NOMO-1 treated with dmso at 0.1 percent for 144 hours (cell line): Measurements from ENCODE around the gene FAR2.
"Not testable (repeated sequence)": the region's sequence is repeated elsewhere in the genome, so short reads cannot be mapped to it uniquely, and the experiment has no call there.

Experiments used
- DNase-seq: peaks from one replicate; lab custom pipeline; 2025; ENCODE audit not compliant: unreplicated experiment; lab: John Stamatoyannopoulos, UW

FAR2 gene

DNA sequence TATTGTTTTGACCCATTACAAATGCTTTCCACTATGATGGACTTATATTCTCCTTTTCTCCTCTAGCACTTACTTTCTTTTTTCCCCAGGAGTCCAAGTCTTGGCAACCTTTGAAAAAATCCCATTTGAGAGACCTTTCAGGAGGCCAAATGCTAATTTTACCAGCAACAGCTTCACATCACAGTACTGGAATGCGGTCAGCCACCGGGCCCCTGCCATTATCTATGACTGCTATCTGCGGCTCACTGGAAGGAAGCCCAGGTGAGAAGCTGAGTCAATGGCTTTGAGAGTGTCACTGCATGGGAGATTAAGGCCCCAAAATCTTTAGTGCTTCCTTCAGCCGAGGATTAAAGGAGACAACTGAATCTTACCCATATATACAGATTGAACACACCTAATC, 167.7 kb downstream of the FAR2 start:
- no peak for DNase-seq

DNA sequence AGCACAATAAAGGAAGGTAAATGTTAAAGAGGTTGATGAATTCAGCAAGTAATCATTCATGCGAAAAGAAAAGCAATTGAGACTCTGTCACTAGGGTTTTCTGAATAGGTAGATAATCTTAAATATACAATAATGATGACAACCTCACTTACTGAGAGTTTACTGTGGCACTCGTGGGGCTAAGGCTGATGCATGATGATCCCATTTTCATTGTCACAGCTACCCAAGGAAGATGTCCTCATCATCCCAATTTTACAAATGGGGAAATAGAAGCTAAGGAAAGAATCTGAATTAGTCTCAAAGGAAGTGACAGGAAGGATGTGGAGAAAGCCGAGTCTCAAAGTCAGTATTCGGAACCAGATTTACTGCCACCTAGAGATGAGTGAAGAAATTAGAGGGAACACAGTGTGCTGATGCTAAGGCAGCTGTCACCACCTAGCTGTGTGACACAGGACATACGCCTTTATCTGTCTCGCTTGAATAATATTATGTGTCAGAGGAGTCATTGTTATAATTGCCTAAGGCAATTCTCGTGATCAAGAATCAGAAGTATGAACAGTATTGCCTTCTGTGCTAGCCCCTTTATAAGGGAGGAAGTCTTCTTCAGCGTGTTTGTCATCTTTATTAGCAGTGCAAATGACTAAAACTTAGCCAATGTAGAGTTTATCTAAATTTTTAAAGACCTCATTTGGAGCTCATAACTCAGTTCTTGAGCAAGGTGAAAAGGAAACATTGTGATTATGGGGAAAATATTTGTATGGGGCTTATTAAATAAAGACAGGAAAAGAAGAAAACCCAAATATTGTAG, 168.7 kb downstream of the FAR2 start:
- DNase-seq, result peak; percentile 21

GRCh38 chr12:29320295-29321085, 171.4 kb downstream of the FAR2 start:
- DNase-seq, result no peak

DNA sequence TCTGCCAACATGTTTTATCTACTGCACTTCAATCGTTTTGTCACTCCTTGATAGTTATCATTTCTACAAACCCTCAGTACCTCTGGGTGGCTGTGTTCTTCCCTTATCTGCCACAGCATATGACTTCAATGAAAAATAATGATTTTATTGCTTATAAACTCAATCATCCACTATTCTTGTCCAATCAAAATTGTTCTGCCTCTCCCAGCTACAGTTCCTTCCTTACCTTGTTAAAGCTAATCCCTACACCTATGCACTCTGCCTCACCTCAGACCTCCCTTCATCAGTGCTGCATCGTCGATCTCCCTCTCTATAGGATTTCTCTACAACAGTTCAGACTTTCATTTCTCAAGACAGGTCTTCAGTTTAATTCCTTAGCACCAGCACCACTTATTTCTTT, 173.1 kb downstream of the FAR2 start:
- DNase-seq, result no peak

- no peak for DNase-seq
Observed at GRCh38 chr12:29329411-29329810, 180.3 kb downstream of the FAR2 start.

DNA sequence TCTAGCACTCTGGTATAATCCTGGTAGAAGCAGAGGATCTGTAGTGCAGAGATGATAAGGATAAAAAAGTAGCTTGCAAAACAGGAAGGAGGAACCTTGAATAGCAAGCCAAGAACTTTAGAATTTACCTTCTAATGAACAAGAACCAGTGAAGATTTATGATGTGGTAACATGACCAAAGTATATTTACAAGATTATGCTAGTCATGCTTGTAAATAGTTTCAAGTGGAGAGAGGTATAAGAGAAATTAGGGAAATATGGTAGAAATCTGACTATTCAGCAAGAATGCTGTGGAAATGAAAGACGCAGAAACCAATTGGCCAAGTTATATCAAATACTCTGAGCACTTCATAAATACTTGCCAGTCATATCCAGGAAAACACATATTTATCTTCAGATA, 184.1 kb downstream of the FAR2 start:
- no peak for DNase-seq

- DNase-seq, result no peak
Observed at GRCh38 chr12:29334937-29335336, 185.9 kb downstream of the FAR2 start.

GRCh38 chr12:29337325-29337724, 188.2 kb downstream of the FAR2 start:
- DNase-seq, result no peak

- DNase-seq, result no peak
Observed at GRCh38 chr12:29343022-29343799, 194.1 kb downstream of the FAR2 start.

GRCh38 chr12:29346769-29347421, 197.8 kb downstream of the FAR2 start:
- no peak for DNase-seq

- no peak for DNase-seq
Observed at GRCh38 chr12:29350080-29350479, 201.0 kb downstream of the FAR2 start.

DNA sequence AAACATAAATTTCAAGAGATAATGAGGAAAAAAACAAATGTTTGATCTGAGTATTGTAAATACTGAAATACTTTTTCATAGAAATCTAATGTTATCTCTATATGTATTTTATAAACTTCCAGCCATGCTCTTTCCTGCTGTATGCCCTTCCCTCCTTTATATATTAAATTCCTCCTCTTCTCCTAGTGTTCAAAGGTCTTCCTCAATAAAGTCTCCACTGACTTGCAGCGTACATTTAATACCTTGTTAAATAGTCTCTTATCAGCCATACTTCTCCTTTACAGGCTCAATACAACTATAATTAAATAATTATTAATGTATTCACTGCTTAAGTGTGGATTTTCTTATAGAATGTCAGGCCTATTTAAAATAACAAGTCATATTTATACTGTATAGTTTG, 205.9 kb downstream of the FAR2 start:
- no peak for DNase-seq

- DNase-seq, result no peak
Observed at GRCh38 chr12:29365091-29365490, 216.0 kb downstream of the FAR2 start.

DNA sequence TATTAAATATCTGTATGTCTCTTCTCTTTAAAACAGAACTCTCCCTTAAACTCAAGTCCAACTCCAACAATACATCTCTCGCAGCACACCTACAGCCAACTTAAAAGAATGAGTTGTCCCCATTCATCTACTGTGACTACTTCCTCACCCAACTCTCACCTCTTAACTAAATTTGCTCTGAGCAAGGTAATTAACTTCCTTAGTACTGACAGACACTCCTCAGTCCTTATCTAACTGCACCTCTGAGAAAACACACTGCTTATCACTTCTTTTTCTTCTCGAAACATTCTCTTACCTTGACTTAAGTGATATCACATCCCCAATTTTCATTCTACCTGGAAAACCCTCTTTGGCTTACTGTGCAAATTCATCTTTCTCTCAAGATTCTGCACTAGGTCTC, 224.9 kb downstream of the FAR2 start:
- no peak for DNase-seq

GRCh38 chr12:29374913-29375312, 225.8 kb downstream of the FAR2 start:
- no peak for DNase-seq

DNA sequence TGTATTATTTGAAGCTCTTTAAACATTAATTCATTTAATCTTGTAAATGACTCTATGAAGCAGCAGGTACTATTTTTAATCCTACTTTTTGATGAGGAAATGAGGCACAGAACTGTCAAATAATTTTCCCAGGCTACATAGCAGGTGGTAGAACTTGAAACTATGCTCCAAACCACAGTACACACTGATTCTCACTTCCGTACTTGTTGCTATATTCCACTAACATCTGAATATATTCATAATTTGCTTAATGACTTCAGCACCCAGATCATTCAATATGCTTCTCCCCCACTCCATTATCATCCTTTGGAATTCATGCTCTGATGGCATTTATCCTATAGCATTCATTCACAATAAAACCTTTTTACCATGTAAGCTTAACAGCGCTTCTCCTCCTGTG, 227.0 kb downstream of the FAR2 start:
- no peak for DNase-seq

GRCh38 chr12:29380536-29381523, 231.8 kb downstream of the FAR2 start, which contains the start of gene ERGIC2:
TSS of gene ERGIC2 (minus strand) at chr12:29381172. CDS start at chr12:29371633, 9,539 bp downstream.
- DNase-seq, result peak; percentile 96

GRCh38 chr12:29382251-29382650, 233.2 kb downstream of the FAR2 start:
- DNase-seq, result no peak

- not testable (repeated sequence) for DNase-seq
Observed at GRCh38 chr12:29385194-29385593, 236.1 kb downstream of the FAR2 start.
